ENCODE measurements around the gene EPHB1.
"Not testable (repeated sequence)": the region's sequence is repeated elsewhere in the genome, so short reads cannot be mapped to it uniquely, and the experiment has no call there.

The EPHB1 gene

DNA sequence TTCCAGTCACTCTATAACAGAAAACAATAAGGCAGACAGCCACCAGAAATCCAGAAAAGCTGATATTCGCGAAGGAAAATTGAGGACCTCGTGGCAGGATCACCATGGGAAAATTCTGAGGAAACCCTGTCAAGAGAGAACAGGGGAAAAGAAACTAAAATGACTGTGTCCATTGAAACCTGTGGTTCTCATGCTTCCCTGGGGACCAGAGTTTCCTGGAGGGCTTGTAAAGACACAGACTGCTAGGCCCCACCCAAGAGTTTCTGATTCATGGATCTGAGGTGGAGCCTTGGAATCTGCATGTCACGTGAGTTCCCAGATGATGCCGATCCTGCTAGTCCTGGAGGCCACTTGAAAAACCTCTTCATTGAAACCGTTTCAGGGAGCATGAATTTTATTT, 420.5 kb downstream of the EPHB1 start:
- Histone ChIP-seq H3K9me3 (no peaks in the 10 kb centered on the region), H3K4me1 (no peaks in the 10 kb centered on the region), H3K27me3 (ENCODE audit: low read depth) (no peaks in the 10 kb centered on the region), H3K4me3 (no peak overlapping the region), H3K36me3 (replicated peaks) (no peaks in the 10 kb centered on the region)
- DNase-seq (ENCODE audit: low spot score in 2 of 2): no peak
- in situ Hi-C loops (cut with MboI; ENCODE audit: low sequenced_read_pairs): no loop called here

DNA sequence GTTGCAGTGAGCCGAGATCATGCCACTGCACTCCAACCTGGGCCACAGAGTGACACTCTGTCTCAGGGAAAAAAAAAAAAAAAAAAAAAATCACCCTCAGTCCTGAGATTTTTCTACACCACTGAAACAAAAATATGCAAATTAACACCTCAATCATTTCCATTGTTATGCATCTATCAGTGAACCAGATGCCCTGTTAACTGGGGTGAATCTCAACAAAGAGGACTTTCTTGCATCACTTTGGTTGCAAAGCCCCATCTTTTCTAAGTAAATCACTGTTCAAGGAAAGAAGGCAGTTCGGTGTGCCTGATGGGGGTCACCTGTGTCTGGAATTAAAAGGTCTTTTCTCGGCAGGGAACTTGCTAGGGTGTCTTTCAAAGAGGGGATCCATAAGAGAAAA, 421.6 kb downstream of the EPHB1 start:
- no peak for DNase-seq (ENCODE audit: low spot score in 2 of 2)
- in situ Hi-C loops (cut with MboI; ENCODE audit: low sequenced_read_pairs): no loop called here
- no peaks in the 10 kb centered on the region for H3K27me3 ChIP-seq (ENCODE audit: low read depth)
- no peaks in the 10 kb centered on the region for H3K36me3 ChIP-seq (replicated peaks)
- H3K4me1 ChIP-seq: no peaks in the 10 kb centered on the region
- no peaks in the 10 kb centered on the region for H3K9me3 ChIP-seq
- no peak overlapping the region for H3K4me3 ChIP-seq

DNA sequence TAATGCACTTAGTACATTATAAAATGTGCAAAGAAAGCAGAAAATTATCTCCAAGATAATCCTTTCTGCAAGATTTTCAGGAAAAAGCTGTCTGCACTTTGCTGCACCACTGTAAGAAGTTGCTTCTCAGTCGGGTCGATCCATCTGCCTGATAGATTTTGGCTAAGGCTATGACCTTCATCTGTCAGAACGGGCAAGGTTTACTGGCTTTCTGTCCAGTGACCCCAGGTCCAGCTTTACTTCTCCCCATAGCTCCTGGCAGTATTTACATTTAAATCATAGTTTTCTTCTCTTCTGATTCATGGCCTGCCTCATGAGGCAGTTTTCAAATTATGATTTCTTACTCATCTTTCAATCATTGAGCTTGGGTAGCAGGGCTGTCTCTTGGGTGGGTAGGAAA, 422.7 kb downstream of the EPHB1 start:
- Histone ChIP-seq H3K9me3 (no peaks in the 10 kb centered on the region), H3K4me3 (no peak overlapping the region), H3K4me1 (no peaks in the 10 kb centered on the region), H3K36me3 (replicated peaks) (no peaks in the 10 kb centered on the region), H3K27me3 (ENCODE audit: low read depth) (no peaks in the 10 kb centered on the region)
- in situ Hi-C loops (cut with MboI; ENCODE audit: low sequenced_read_pairs): no loop called here
- DNase-seq (ENCODE audit: low spot score in 2 of 2): no peak

DNA sequence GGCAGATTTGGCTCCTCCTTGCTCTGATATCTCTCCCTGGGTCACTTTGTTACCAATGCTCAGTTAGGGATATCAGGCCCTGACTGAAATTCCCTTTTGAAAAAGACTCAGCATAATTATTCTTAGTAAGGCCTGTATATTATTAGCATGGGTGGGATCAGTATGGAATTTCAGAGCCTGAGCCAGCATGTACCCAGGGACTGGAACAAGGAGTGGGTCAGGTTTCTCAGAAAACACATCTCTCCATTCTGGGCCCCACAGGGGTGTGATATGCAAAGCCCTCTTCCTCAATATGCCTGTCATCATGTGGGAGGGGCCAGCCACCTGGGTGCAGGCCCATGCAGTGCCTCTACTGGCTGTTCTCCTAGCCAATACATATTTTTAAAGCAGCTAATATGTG, 423.2 kb downstream of the EPHB1 start:
- Histone ChIP-seq H3K9me3 (no peaks in the 10 kb centered on the region), H3K36me3 (replicated peaks) (no peaks in the 10 kb centered on the region)
- DNase-seq (ENCODE audit: low spot score in 2 of 2): no peak

DNA sequence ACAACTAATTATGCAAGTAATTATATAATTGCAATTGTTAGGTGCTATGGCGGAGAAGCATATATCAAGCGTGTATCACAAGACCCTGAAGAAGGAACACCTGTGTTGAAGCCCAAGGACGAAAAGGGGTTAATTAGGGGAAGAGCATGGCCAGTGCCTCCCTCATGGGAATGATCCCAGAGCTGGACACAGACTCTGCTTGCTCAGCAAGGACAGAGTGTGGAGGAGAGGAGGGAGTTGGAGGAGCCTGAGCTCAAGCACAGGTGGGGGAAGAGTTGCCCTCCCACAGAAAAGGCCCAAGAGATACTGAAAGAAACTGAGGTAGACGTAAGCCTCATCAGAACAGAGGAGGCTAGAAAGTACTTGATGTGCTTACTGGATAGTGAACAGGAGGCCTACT, 423.7 kb downstream of the EPHB1 start:
- Histone ChIP-seq H3K9me3 (no peaks in the 10 kb centered on the region), H3K4me3 (no peak overlapping the region), H3K4me1 (no peaks in the 10 kb centered on the region), H3K36me3 (replicated peaks) (no peaks in the 10 kb centered on the region), H3K27me3 (ENCODE audit: low read depth) (no peaks in the 10 kb centered on the region)
- in situ Hi-C loops (cut with MboI; ENCODE audit: low sequenced_read_pairs): no loop called here
- DNase-seq (ENCODE audit: low spot score in 2 of 2): no peak

More for the DNA sequence above, 423.2 kb downstream of the EPHB1 start:
- H3K4me3 ChIP-seq: no peak overlapping the region
- in situ Hi-C loops (cut with MboI; ENCODE audit: low sequenced_read_pairs): no loop called here
- H3K4me1 ChIP-seq: no peaks in the 10 kb centered on the region
- H3K27me3 ChIP-seq (ENCODE audit: low read depth): no peaks in the 10 kb centered on the region

DNA sequence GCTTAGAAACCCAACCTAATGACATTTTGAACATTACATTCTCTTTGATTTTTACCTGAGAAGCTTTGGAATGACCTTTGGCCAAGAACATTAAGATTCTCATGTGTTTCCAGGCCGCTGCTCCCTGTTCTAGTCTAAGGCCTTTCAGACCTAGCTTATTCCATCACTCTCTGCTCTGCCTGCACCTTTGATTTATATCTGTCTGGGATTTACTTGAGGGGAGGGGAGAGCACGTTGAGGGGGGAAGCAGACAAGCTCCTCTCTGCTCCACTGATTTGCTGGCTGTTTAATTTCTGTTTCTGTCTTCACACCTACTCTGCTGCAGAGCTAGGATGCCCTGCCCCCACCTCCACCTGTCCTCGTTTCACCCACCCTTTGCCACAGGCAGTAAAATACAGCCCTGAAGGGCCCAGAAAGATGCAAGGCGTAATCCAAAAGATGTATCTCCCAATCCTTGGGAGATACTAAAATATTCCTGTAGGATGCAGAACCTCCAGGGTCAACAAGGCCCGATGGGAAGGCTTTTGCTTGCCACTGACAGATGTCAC, 429.8 kb downstream of the EPHB1 start:
- Histone ChIP-seq H3K27me3 (ENCODE audit: low read depth) (no peaks in the 10 kb centered on the region), H3K4me1 (no peaks in the 10 kb centered on the region), H3K36me3 (replicated peaks) (no peaks in the 10 kb centered on the region), H3K4me3 (no peak overlapping the region), H3K9me3 (no peaks in the 10 kb centered on the region)
- in situ Hi-C loops (cut with MboI; ENCODE audit: low sequenced_read_pairs): no loop called here
- no peak for DNase-seq (ENCODE audit: low spot score in 2 of 2)

DNA sequence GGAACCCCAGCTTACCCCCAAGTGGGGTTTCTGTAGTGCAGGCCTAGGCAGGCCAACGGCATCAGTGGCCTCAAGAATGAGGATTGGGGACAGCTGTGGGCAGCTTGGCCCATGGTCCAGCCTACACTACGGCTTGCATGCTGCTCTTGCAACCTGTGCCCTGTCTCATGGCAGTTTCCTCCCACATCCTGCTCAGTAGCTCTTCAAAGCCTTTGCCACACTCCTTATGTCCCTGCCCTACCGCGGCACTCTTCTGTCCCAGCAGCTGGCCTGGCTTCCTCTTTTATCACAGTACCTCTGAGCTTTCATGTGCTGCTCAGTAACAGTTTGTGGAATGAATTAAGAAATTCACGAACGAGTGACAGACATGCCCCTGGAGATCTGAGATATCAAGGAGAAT, 431.0 kb downstream of the EPHB1 start:
- DNase-seq (ENCODE audit: low spot score in 2 of 2): no peak
- Histone ChIP-seq H3K4me1 (no peaks in the 10 kb centered on the region), H3K4me3 (no peak overlapping the region), H3K27me3 (ENCODE audit: low read depth) (no peaks in the 10 kb centered on the region), H3K9me3 (no peaks in the 10 kb centered on the region), H3K36me3 (replicated peaks) (no peaks in the 10 kb centered on the region)
- in situ Hi-C loops (cut with MboI; ENCODE audit: low sequenced_read_pairs): no loop called here

DNA sequence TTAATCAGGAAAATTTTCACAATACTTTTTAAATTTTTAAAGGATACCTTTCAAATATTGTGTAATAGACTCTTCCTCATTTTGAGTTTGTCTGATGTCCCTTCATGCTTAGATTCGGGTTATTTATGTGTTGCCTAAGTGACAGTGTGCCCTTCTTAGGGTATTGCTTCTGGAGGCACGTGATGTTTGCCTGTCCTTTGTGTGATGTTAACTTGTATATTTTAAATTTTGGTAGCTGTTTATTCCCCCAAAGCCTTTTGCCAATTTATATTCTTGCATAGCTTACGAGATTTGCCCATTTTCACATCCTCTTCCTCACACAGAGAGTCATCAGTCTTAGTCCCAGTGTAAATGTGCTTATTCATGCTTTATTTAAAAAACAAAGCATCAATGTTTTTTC, 433.1 kb downstream of the EPHB1 start:
- DNase-seq (ENCODE audit: low spot score in 2 of 2): no peak
- in situ Hi-C loops (cut with MboI; ENCODE audit: low sequenced_read_pairs): no loop called here
- no peaks in the 10 kb centered on the region for H3K36me3 ChIP-seq (replicated peaks)
- H3K27me3 ChIP-seq (ENCODE audit: low read depth): no peaks in the 10 kb centered on the region
- H3K4me1 ChIP-seq: peaks cover 5% of the 10 kb centered on the region
- H3K9me3 ChIP-seq: no peaks in the 10 kb centered on the region
- H3K4me3 ChIP-seq: no peak overlapping the region

DNA sequence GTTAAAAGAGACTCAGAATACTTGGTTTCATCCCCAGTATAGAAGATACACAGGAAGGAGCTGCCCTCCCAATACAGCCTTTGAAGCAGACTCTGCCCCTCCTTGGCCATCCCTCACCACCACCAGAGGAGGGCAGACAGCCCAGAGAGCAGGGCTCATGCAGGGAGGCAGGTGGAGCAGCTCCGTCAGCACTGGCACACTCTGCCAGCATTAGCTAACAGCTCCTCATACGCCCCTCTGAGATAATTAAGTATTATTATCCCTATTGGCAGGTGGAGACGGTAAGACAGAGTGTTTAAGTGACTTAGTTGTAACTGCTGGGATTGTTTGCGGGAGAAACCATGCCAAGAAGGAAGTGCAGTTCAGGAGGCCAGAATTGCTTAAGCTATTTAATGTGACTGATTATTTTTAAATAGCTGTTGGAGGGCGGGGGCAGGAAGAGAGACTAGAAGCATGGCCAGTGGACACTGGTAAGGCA, 434.0 kb downstream of the EPHB1 start:
- H3K36me3 ChIP-seq (replicated peaks): no peaks in the 10 kb centered on the region
- in situ Hi-C loops (cut with MboI; ENCODE audit: low sequenced_read_pairs): no loop called here
- DNase-seq (ENCODE audit: low spot score in 2 of 2): no peak
- no peaks in the 10 kb centered on the region for H3K27me3 ChIP-seq (ENCODE audit: low read depth)
- no peak overlapping the region for H3K4me3 ChIP-seq
- no peaks in the 10 kb centered on the region for H3K9me3 ChIP-seq
- peaks cover 5% of the 10 kb centered on the region for H3K4me1 ChIP-seq

DNA sequence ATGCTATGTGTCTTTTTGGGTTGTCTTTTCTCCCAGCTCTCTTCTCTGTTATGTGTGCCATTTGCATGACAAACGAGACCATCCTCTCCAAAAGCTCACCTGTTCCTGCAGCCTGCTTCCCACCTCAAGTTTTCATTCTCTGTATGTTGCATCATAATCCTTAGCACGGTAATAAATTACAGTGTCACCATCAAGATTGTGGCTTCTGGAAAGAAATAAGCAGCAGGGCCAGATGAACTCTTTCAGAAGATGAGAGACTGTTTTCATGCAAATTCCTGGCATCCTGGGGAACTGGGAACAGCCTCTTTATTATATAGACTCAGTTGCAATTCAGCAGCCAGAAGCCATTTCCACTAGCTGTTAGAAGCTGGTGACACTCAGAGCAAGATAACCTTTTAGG, 436.7 kb downstream of the EPHB1 start:
- H3K36me3 ChIP-seq (replicated peaks): no peaks in the 10 kb centered on the region
- no peaks in the 10 kb centered on the region for H3K9me3 ChIP-seq
- peaks cover 5% of the 10 kb centered on the region for H3K4me1 ChIP-seq
- no peaks in the 10 kb centered on the region for H3K27me3 ChIP-seq (ENCODE audit: low read depth)
- no peak overlapping the region for H3K4me3 ChIP-seq
- in situ Hi-C loops (cut with MboI; ENCODE audit: low sequenced_read_pairs): no loop called here
- DNase-seq (ENCODE audit: low spot score in 2 of 2): peak; percentile 48 to 72

DNA sequence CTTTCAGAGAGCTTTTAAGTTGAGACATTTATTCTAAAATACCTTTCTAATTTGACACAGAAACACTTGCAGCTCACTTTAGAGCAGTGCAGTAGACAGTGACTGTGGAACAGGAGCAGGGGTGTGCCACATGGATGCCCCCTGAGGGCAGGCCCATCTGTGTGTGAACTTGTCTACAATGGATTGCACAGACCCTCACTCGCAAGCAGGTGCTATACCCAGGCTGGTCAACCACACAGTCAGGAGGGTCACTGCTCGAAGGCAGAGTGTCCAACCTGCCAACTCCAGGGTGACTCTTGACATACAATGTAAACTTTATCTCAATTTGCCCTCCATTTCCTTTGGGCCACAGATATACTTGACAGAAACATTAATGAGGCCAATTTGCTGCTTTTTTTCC, 437.2 kb downstream of the EPHB1 start:
- no peaks in the 10 kb centered on the region for H3K36me3 ChIP-seq (replicated peaks)
- H3K4me3 ChIP-seq: no peak overlapping the region
- no peaks in the 10 kb centered on the region for H3K9me3 ChIP-seq
- in situ Hi-C loops (cut with MboI; ENCODE audit: low sequenced_read_pairs): no loop called here
- H3K4me1 ChIP-seq: peaks cover 5% of the 10 kb centered on the region
- no peaks in the 10 kb centered on the region for H3K27me3 ChIP-seq (ENCODE audit: low read depth)
- DNase-seq (ENCODE audit: low spot score in 2 of 2): no peak

DNA sequence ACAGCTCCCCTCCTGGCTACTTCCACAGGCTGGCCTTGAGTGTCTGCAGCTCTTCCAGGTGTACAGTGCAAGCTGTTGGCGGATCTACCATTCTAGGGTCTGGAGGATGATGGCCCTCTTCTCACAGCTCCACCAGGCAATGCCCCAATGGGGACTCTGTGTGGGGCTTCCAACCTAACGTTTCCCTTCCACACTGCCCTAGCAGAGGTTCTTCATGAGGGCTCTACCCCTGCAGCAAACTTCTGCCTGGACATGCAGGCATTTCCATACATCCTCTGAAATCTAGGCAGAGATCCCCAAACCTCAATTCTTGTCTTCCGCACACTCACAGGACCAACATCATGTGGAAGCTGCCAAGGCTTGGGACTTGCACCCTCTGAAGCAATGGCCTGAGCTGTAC, 438.4 kb downstream of the EPHB1 start:
- DNase-seq (ENCODE audit: low spot score in 2 of 2); H3K27me3 ChIP-seq (ENCODE audit: low read depth); in situ Hi-C loops (cut with MboI; ENCODE audit: low sequenced_read_pairs); H3K4me1 ChIP-seq; H3K9me3 ChIP-seq; H3K36me3 ChIP-seq (replicated peaks); H3K4me3 ChIP-seq: not testable (repeated sequence)

DNA sequence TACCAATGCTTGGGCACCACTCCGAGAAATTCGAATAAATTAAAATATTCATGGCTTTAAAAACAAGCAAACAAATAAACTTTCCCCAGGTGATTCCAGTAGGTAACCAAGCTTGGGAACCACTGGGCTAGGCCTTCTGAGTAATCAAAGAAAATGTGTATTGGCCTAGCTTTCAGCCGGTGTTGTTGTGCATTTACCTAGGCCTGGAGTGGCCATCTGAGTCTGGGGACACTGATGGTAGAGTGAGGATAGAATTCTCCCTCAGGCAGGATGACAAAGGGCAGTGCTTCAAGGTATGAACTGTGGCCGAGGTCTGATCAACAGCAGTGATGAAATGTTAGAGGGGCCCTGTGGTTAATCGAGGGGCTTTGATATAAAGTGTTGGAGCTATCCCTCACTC, 440.5 kb downstream of the EPHB1 start:
- Histone ChIP-seq H3K27me3 (ENCODE audit: low read depth) (no peaks in the 10 kb centered on the region), H3K36me3 (replicated peaks) (no peaks in the 10 kb centered on the region), H3K4me1 (peaks cover 5% of the 10 kb centered on the region), H3K4me3 (no peak overlapping the region), H3K9me3 (no peaks in the 10 kb centered on the region)
- in situ Hi-C loops (cut with MboI; ENCODE audit: low sequenced_read_pairs): no loop called here
- DNase-seq (ENCODE audit: low spot score in 2 of 2): no peak

DNA sequence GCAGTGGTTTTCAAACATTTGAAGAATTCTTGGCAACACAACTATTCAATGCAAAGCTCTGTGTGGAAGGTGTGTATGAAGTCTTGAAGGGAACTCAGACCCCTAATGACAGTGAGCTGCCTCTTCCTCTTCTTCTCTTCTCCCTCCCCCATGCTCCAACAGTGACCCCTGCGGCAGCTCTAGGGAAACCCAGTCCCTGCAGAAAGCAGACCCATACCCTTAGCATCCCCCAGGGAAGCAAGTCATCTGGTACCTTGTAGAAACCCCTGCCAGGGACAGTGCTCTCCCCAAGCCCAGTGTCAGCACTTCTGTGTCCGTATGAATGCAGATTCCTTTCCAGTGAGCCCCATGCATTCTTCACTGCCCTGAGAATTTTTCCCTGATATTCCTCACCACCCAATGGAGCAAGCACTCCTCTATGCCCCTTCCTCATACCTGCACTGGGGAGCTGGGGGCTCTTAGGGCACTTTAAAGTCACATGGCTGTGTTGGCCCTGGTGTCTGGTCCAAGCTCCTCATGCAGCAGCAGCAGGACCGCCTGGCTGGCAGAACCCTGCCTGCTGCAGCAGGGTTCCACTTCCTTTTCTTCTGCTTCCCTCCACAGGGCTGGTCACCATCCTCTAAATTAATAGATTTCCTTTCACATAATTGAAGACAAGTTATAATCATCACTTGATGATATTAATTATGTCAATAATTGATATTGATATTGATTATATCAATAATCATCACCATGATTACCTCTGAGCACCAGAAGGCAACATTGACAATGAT, 442.5 kb downstream of the EPHB1 start:
- no peak for DNase-seq (ENCODE audit: low spot score in 2 of 2)
- Histone ChIP-seq H3K4me3 (no peak overlapping the region), H3K27me3 (ENCODE audit: low read depth) (no peaks in the 10 kb centered on the region), H3K36me3 (replicated peaks) (no peaks in the 10 kb centered on the region), H3K4me1 (no peaks in the 10 kb centered on the region), H3K9me3 (no peaks in the 10 kb centered on the region)
- in situ Hi-C loops (cut with MboI; ENCODE audit: low sequenced_read_pairs): no loop called here
